GM12878 (cell line): ENCODE data around the gene EXD3.

ENCODE experiments used
- ATF2 ChIP-seq: IDR thresholded peaks from 2 replicates; pipeline ENCODE4 v1.6.1; 2012; ENCODE audit warnings: low read length, inconsistent platforms
- BCL11A ChIP-seq: IDR thresholded peaks from 2 replicates; pipeline ENCODE4 v1.6.1; 2011; ENCODE audit warnings: low read depth, low read length
- CEBPB ChIP-seq, 2 experiments: fragments of 150-350 bp in 1 of 2; IDR thresholded peaks; 2 replicates each; pipeline ENCODE4 v1.6.1; 2012 to 2014; ENCODE audit warnings: low read depth in 2 of 2, low read length in 2 of 2, borderline replicate concordance in 1 of 2, inconsistent platforms in 1 of 2
- CTCF ChIP-seq, 3 experiments: IDR thresholded peaks in 2 of 3; conservative IDR thresholded peaks in 1 of 3; 2 replicates each; pipeline ENCODE4 v1.5.1; 2011; ENCODE audit warnings: low read depth in 3 of 3, low read length in 3 of 3, mild to moderate bottlenecking in 3 of 3, control low read depth in 2 of 3, moderate library complexity in 2 of 3, inconsistent platforms in 1 of 3, mixed read lengths in 1 of 3; ENCODE audit not compliant: control insufficient read depth in 2 of 3, insufficient read depth in 1 of 3; ENCODE audit errors: extremely low read depth in 1 of 3
- MAX ChIP-seq: IDR thresholded peaks from 2 replicates; pipeline ENCODE4 v1.6.1; 2012; ENCODE audit warnings: low read depth, low read length, improper control_type of control experiment
- NR2F1 ChIP-seq: fragments of 450-650 bp; conservative IDR thresholded peaks from 2 replicates; pipeline ENCODE4 v1.6.1; 2017; ENCODE audit warnings: mild to moderate bottlenecking
- POLR2A ChIP-seq: IDR thresholded peaks from 2 replicates; pipeline ENCODE4 v1.6.1; 2011; ENCODE audit warnings: low read depth, mild to moderate bottlenecking, low read length
- PRDM15 ChIP-seq: fragments of 450-650 bp; formaldehyde crosslinking; IDR thresholded peaks from 2 replicates; pipeline ENCODE4 v1.4.0; 2020; ENCODE audit warnings: mild to moderate bottlenecking, moderate library complexity
- TCF12 ChIP-seq: IDR thresholded peaks from 2 replicates; pipeline ENCODE4 v1.6.1; 2011; ENCODE audit warnings: low read depth, mild to moderate bottlenecking, low read length

GRCh38 chr9:137416563-137417151 is 6.3 kb downstream of the EXD3 start:
- TF ChIP-seq CEBPB (IDR thresholded peaks at IDR 0.05; ENCODE audit: borderline replicate concordance in 1 of 2, low read depth in 2 of 2, low read length in 2 of 2) (no peak), ATF2 (no peak), POLR2A (no peak), CTCF (IDR thresholded peaks at IDR 0.05 in 2 of 3, conservative IDR thresholded peaks at IDR 0.05 in 1 of 3; ENCODE audit: control insufficient read depth in 2 of 3, extremely low read depth in 1 of 3, insufficient read depth in 1 of 3, low read depth in 3 of 3, low read length in 3 of 3) (no peak), MAX (no peak), TCF12 (no peak), BCL11A (no peak), PRDM15 (CRISPR knock-in tag) (no peak), NR2F1 (no peak)
